Heart right ventricle (tissue), 16 donors: ENCODE measurements around the gene PDHA1. TPM values are rescaled to one million over a fixed set of nuclear protein-coding genes. Genes with fewer than 3 reads are reported as not detected.

Experiments used
- ATAC-seq, 8 donors: fragments of 200-7000 bp; cut with Tn5 transposase; one replicate each; pipeline ENCODE4 v1.9.1; 2020; ENCODE audit warnings: mild to moderate bottlenecking in 8 of 8, moderate library complexity in 8 of 8, moderate number of reproducible peaks in 1 of 8
- DNase-seq, 2 donors: peaks; one replicate each; pipeline ENCODE4 v3.0.0-alpha.2; 2020
- H3K27ac ChIP-seq, 10 donors: fragments of 200-600 bp; sonication (generic) in 2 of 10; one replicate each; pipeline versions ENCODE4 v1.5.0 to v1.8.0; 2020 to 2022; ENCODE audit warnings: mild to moderate bottlenecking in 3 of 10
- H3K27me3 ChIP-seq, 7 donors: fragments of 200-600 bp; one replicate each; pipeline ENCODE4 v1.8.0; 2021 to 2022; ENCODE audit warnings: mild to moderate bottlenecking in 2 of 7
- H3K36me3 ChIP-seq, 9 donors: fragments of 200-600 bp; sonication (generic) in 1 of 9; one replicate each; pipeline versions ENCODE4 v1.5.0 to v1.8.0; 2020 to 2022; ENCODE audit warnings: mild to moderate bottlenecking in 2 of 9
- H3K4me1 ChIP-seq, 9 donors: fragments of 200-600 bp; sonication (generic) in 1 of 9; one replicate each; pipeline versions ENCODE4 v1.5.0 to v1.8.0; 2020 to 2022; ENCODE audit warnings: mild to moderate bottlenecking in 4 of 9
- H3K4me3 ChIP-seq, 10 donors: fragments of 200-600 bp; sonication (generic) in 2 of 10; one replicate each; pipeline versions ENCODE4 v1.5.0 to v1.8.0; 2020 to 2022; ENCODE audit warnings: mild to moderate bottlenecking in 7 of 10, moderate library complexity in 2 of 10
- H3K9me3 ChIP-seq, 11 donors: fragments of 200-600 bp in 10 of 11; sonication (generic) in 2 of 11; one replicate each; pipeline versions ENCODE4 v1.5.0 to v1.8.0; 2013 to 2022; ENCODE audit warnings: mild to moderate bottlenecking in 2 of 11, control low read depth in 1 of 11, moderate library complexity in 1 of 11
- CTCF ChIP-seq, 9 donors: fragments of 200-600 bp; sonication (generic) in 2 of 9; IDR thresholded peaks; one replicate each; pipeline versions ENCODE4 v1.5.0 to v1.8.0; 2021 to 2022; ENCODE audit warnings: antibody characterized with exemption in 9 of 9, mild to moderate bottlenecking in 5 of 9, moderate library complexity in 1 of 9
- WGBS, 2 donors: extraction: QIAGEN DNeasy Blood & Tissue Kit; methylation state at CpG; one replicate each; pipeline ENCODE4 v1.1.7; 2013; ENCODE audit warnings: inconsistent platforms in 1 of 2; 5-methylcytosine and 5-hydroxymethylcytosine counted together
- intact Hi-C, 10 donors: fragments of 100-400 bp; cut with DNase I; formaldehyde crosslinking; loops; one replicate each; pipeline versions ENCODE4 v1.11.1 to v1.14.2; 2022
- polyA plus RNA-seq, 2 donors: library from polyadenylated mRNA; stranded (reverse); fragments of 200-250 nt; gene quantifications; one replicate each; pipeline ENCODE4 v1.2.3, GENCODE V29; 2013
- total RNA-seq, 10 donors: library from RNA; stranded (reverse); fragmentation: NEBNext Ultra II Directional in 3 of 10; extraction: Animal tissue kit (Norgen Biotek cat#: 25700) in 3 of 10; gene quantifications; one replicate each; pipeline versions ENCODE4 v1.2.1 to v1.2.4, GENCODE V29; 2021 to 2023
- donor health status: Arrhythmogenic right ventricular cardiomyopathy.
- donor health status: ischemic (EF 13 %, LVEDD 7.1; RV severe dilation, severe dysfunction).
- donor health status: healthy with polysubstance abuse.
- donor health status: DM: no; HTN: yes; CAD: no.
- donor health status: DM: no; HTN: no; CAD: no.
- donor health status: ischemic (EF 25% LVEDD 6.9; RV normal size, moderate dysfunction).
- donor health status: ischemic (EF 25% LVEDD 5.7; RV mildly dilated, moderate dysfunction).
- donor health status: healthy.
- donor health status: DM: yes; HTN: yes; CAD: no.
- donor health status: Ischemic cardiomyopathy.
- donor health status: ischemic (EF 35%, LVEDD 5.7; RV mildly dilated, moderate dysfunction).
- donor health status: nonischemic (EF 11% LVEDD 7.7; RV severe dilation, severe dysfunction).
- donor health status: DM: yes; HTN: yes; CAD: no.
- donor health status: PGD.
- donor health status: ischemic (EF 29% LVEDD 5.4; RV normal size, mild dysfunction).
- donor health status: nonischemic (EF 23%, LVEDD 6.1; RV moderate dilation, normal function).

The PDHA1 gene
- total and polyA plus RNA-seq, 12 donors = 867 to 1,411 (median 1,050) TPM

- H3K36me3 ChIP-seq = no peaks in the 10 kb centered on the region
- no peak for TF ChIP-seq CTCF (IDR thresholded peaks at IDR 0.05)
- no peak overlapping the region for H3K27ac ChIP-seq
- intact Hi-C loops = loop anchor here in 3 of 10 donors (10.0 kb wide), 2 partner anchors 133 to 153 kb away; partner anchors contain the start of gene MAP3K15 (in 1 of the 3)
- H3K9me3 ChIP-seq = peaks cover 0 to 6% (median 0%) of the 10 kb centered on the region in 11 donors
- WGBS, 2 donors = 86 to 92% methylated on average over 9 of the region's 9 CpGs
- H3K4me3 ChIP-seq = no peak overlapping the region
- peaks cover 0 to 20% (median 0%) of the 10 kb centered on the region in 7 donors for H3K27me3 ChIP-seq
- ATAC-seq = no peak
- no peaks in the 10 kb centered on the region for H3K4me1 ChIP-seq
- DNase-seq = no peak
These were observed 37.6 kb downstream of the PDHA1 start for GRCh38 chrX:19381326-19381725.

GRCh38 chrX:19382555-19383145, 38.9 kb downstream of the PDHA1 start:
- peak in 7 of 9 donors; percentile 44 to 59 (median 49) for TF ChIP-seq CTCF (IDR thresholded peaks at IDR 0.05)
- intact Hi-C loops = loop anchor here in 5 of 10 donors (2.0 to 10.0 kb wide), 4 partner anchors 132 to 152 kb away; partner anchors contain the start of gene MAP3K15 (in 1 of the 5)
- Histone ChIP-seq H3K27ac (no peak overlapping the region), H3K4me1 (no peaks in the 10 kb centered on the region), H3K4me3 (no peak overlapping the region), H3K36me3 (no peaks in the 10 kb centered on the region), H3K27me3 (peaks cover 0 to 23% (median 0%) of the 10 kb centered on the region in 7 donors), H3K9me3 (peaks cover 0 to 6% (median 0%) of the 10 kb centered on the region in 11 donors)
- DNase-seq (peak; percentile 23 to 38), ATAC-seq (peak in 4 of 8 donors; percentile 55 to 68 (median 64))
- WGBS, 2 donors = 25 to 31% methylated on average over 15 to 16 of the region's 16 CpGs

- Histone ChIP-seq H3K4me3 (no peak overlapping the region), H3K36me3 (no peaks in the 10 kb centered on the region), H3K27ac (no peak overlapping the region), H3K27me3 (peaks cover 0 to 32% (median 0%) of the 10 kb centered on the region in 7 donors), H3K4me1 (no peaks in the 10 kb centered on the region), H3K9me3 (peaks cover 0 to 6% (median 0%) of the 10 kb centered on the region in 11 donors)
- ATAC-seq = no peak
- 79 to 80% methylated on average over 4 of the region's 4 CpGs for WGBS, 2 donors
- no peak for TF ChIP-seq CTCF (IDR thresholded peaks at IDR 0.05)
- DNase-seq = no peak
- intact Hi-C loops = loop anchor here in 3 of 10 donors (10.0 kb wide), 2 partner anchors 128 to 148 kb away; partner anchors contain the start of gene MAP3K15 (in 1 of the 3)
These were observed 43.0 kb downstream of the PDHA1 start for GRCh38 chrX:19386679-19387078.

GRCh38 chrX:19388064-19388679, 44.4 kb downstream of the PDHA1 start:
- no peak for ATAC-seq

More at GRCh38 chrX:19388064-19388679, 44.4 kb downstream of the PDHA1 start:
- no peak for DNase-seq
- Histone ChIP-seq H3K4me1 (no peaks in the 10 kb centered on the region), H3K4me3 (no peak overlapping the region), H3K27ac (no peak overlapping the region), H3K27me3 (peaks cover 0 to 18% (median 0%) of the 10 kb centered on the region in 7 donors), H3K36me3 (no peaks in the 10 kb centered on the region), H3K9me3 (peaks cover 0 to 6% (median 0%) of the 10 kb centered on the region in 11 donors)
- TF ChIP-seq CTCF (IDR thresholded peaks at IDR 0.05) = no peak
- intact Hi-C loops = loop anchor here in 3 of 10 donors (10.0 kb wide), 2 partner anchors 127 to 147 kb away; partner anchors contain the start of gene MAP3K15 (in 1 of the 3)
- WGBS, 2 donors = 70 to 76% methylated on average over 13 of the region's 13 CpGs
